ENCODE data around the gene MEGF6. TPM values are rescaled to one million over a fixed set of nuclear protein-coding genes. Genes with fewer than 3 reads are reported as not detected.
"Not testable (repeated sequence)": the region's sequence is repeated elsewhere in the genome, so short reads cannot be mapped to it uniquely, and the experiment has no call there.

The MEGF6 gene
- total and polyA plus RNA-seq, 7 donors: 0.67 to 5.5 (median 3.7) TPM

DNA sequence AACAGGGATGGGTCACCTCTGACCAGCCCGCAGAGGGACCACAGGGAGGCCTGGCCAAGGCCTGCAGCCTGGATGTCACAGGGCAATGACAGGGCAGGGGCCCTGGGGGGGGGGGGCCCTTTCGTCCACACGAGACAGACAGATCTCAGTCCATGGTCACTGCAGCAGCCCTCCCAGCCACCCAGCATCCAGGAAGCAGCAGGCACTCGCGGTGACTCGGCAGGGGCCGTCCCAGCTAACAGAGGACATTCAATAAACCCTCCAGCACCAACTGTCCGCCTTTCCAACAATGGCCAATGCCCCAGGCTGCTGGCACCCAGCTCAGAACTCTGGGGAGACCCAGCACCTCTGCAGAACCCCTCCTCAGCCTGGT, 32.9 kb downstream of the MEGF6 start:
- peaks cover 0 to 31% (median 2%) of the 10 kb centered on the region in 3 donors for H3K27me3 ChIP-seq (ENCODE audit: insufficient read depth in 3 of 3, low read length in 2 of 3)
- no peak overlapping the region for H3K27ac ChIP-seq
- no peaks in the 10 kb centered on the region for H3K36me3 ChIP-seq (ENCODE audit: insufficient read depth in 1 of 2, low read depth in 1 of 2)
- intact Hi-C loops (cut with DNase I): no loop called here
- no peaks in the 10 kb centered on the region for H3K4me1 ChIP-seq
- DNase-seq (no peak), ATAC-seq (peak in 2 of 4 donors; percentile 5 to 8)
- TF ChIP-seq, protein P1, sequence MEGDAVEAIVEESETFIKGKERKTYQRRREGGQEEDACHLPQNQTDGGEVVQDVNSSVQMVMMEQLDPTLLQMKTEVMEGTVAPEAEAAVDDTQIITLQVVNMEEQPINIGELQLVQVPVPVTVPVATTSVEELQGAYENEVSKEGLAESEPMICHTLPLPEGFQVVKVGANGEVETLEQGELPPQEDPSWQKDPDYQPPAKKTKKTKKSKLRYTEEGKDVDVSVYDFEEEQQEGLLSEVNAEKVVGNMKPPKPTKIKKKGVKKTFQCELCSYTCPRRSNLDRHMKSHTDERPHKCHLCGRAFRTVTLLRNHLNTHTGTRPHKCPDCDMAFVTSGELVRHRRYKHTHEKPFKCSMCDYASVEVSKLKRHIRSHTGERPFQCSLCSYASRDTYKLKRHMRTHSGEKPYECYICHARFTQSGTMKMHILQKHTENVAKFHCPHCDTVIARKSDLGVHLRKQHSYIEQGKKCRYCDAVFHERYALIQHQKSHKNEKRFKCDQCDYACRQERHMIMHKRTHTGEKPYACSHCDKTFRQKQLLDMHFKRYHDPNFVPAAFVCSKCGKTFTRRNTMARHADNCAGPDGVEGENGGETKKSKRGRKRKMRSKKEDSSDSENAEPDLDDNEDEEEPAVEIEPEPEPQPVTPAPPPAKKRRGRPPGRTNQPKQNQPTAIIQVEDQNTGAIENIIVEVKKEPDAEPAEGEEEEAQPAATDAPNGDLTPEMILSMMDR (IDR thresholded peaks at IDR 0.05): no peak
- no peaks in the 10 kb centered on the region for H3K9me3 ChIP-seq
- 35 to 62% (median 41%) methylated on average over 8 of the region's 8 CpGs for WGBS, 3 donors
- no peak overlapping the region for H3K4me3 ChIP-seq

DNA sequence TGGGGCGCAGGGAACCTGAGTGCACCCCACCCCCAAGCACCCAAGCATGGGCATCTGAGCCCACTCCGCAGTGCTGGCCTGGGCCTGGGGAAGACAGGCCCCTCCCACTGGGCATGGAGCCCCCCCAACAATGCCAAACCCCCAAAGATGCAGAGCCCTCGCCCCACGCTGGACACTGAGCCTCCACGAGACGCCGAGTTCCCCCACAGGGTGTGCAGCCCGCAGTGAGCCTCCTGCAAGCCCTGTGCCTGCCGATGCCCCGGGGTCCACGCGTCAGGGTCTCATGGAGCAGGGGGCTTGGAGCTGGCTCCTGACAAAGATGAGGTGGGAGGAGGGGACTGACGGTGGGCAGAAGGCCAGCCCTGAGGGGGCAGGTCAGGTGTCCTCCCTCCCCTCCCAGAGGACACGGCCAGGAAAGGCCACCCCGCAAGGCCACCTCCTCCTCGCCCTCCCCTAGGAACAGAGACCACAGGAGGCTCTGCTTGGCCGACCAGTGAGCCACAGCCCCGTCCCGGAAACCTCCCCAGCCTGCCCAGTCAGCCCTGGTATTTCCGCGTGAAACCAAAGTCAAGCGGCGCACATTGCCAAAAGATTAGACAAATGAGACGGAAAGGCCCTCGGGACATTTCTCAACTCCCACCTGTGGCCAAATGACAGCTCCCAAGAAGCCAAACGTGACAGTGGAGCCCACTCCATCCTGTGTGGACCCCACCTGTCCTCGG, 33.4 kb downstream of the MEGF6 start:
- DNase-seq (no peak), ATAC-seq (peak; percentile 53 to 72 (median 56))
- no peaks in the 10 kb centered on the region for H3K4me1 ChIP-seq
- 35 to 49% (median 36%) methylated on average over 24 to 27 of the region's 27 CpGs for WGBS, 3 donors
- intact Hi-C loops (cut with DNase I): no loop called here
- TF ChIP-seq, protein P1 (IDR thresholded peaks at IDR 0.05): no peak
- no peaks in the 10 kb centered on the region for H3K36me3 ChIP-seq (ENCODE audit: insufficient read depth in 1 of 2, low read depth in 1 of 2)
- no peak overlapping the region for H3K4me3 ChIP-seq
- H3K27ac ChIP-seq: no peak overlapping the region
- no peaks in the 10 kb centered on the region for H3K9me3 ChIP-seq
- peaks cover 0 to 29% (median 2%) of the 10 kb centered on the region in 3 donors for H3K27me3 ChIP-seq (ENCODE audit: insufficient read depth in 3 of 3, low read length in 2 of 3)

DNA sequence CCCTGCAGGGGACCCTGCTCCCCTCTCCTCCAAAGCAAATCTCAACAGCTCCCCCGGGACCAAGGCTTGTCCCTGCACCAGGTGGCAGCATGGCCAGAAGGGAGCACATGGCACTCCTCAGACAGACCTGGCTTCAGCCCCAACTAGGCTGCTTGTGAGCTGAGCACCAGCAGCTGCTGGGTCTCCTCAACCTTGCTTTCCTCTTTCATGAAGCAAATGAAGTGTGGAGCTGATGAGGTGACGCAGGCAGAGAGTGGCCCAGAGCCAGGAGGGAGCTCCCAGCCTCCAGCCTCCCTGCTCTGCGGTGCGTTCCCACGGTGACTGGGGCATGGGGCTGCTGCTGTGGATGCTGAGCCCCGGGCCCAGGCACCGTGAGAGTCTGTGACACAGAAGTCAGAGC, 34.0 kb downstream of the MEGF6 start:
- H3K4me3 ChIP-seq: no peak overlapping the region
- 28 to 38% (median 32%) methylated on average over 7 of the region's 7 CpGs for WGBS, 3 donors
- TF ChIP-seq, protein P1 (IDR thresholded peaks at IDR 0.05): no peak
- H3K9me3 ChIP-seq: no peaks in the 10 kb centered on the region
- intact Hi-C loops (cut with DNase I): no loop called here
- DNase-seq (no peak), ATAC-seq (peak in 3 of 4 donors; percentile 13 to 35 (median 21))
- H3K4me1 ChIP-seq: no peaks in the 10 kb centered on the region
- no peak overlapping the region for H3K27ac ChIP-seq
- H3K36me3 ChIP-seq (ENCODE audit: insufficient read depth in 1 of 2, low read depth in 1 of 2): no peaks in the 10 kb centered on the region
- H3K27me3 ChIP-seq (ENCODE audit: insufficient read depth in 3 of 3, low read length in 2 of 3): peaks cover 0 to 27% (median 2%) of the 10 kb centered on the region in 3 donors

DNA sequence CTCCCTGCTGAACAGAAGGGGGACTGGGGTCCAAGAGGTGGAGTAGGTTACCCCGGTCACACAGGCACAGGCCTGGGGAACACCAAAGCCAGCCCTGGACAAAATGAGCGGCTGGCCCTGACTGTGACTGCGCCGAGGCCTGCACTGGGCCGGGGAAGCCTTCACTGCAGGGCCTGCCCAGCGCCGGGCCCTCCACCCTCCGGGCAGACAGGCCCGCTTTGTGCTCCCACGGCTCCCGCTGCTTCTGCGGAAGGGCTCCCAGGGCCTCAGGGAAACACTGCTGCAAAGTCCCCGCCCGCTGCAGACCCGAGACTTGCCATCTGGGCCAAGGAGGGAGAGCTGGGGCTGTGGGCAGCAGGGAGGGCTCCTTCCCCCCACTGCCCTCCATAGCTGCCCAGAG, 35.3 kb downstream of the MEGF6 start:
- 94 to 95% (median 95%) methylated on average over 15 of the region's 15 CpGs for WGBS, 3 donors
- no peaks in the 10 kb centered on the region for H3K9me3 ChIP-seq
- H3K27me3 ChIP-seq (ENCODE audit: insufficient read depth in 3 of 3, low read length in 2 of 3): peaks cover 0 to 26% (median 2%) of the 10 kb centered on the region in 3 donors
- TF ChIP-seq, protein P1 (IDR thresholded peaks at IDR 0.05): no peak
- H3K4me3 ChIP-seq: no peak overlapping the region
- no peaks in the 10 kb centered on the region for H3K4me1 ChIP-seq
- intact Hi-C loops (cut with DNase I): no loop called here
- ATAC-seq (no peak), DNase-seq (no peak)
- H3K36me3 ChIP-seq (ENCODE audit: insufficient read depth in 1 of 2, low read depth in 1 of 2): no peaks in the 10 kb centered on the region
- H3K27ac ChIP-seq: no peak overlapping the region

DNA sequence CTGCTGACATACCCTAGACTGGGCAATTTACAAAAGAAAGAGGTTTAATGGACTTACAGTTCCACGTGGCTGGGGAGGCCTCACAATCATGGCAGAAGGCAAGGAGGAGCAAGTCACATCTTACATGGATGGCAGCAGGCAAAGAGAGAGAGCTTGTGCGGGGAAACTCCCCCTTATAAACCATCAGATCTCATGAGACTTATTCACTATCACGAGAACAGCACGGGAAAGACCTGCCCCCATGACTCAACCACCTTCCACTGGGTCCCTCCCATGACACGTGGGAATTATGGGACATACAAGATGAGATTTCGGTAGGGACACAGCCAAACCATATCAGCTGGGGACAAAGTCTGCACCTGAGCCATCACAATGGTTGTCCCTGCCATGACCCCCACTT, 35.8 kb downstream of the MEGF6 start:
- H3K36me3 ChIP-seq (ENCODE audit: insufficient read depth in 1 of 2, low read depth in 1 of 2); intact Hi-C loops (cut with DNase I); DNase-seq; H3K4me1 ChIP-seq; H3K4me3 ChIP-seq; ATAC-seq; H3K27ac ChIP-seq; H3K9me3 ChIP-seq: not testable (repeated sequence)
- WGBS, 3 donors: 84 to 89% (median 88%) methylated on average over 6 of the region's 6 CpGs
- peaks cover 0 to 22% (median 2%) of the 10 kb centered on the region in 3 donors for H3K27me3 ChIP-seq (ENCODE audit: insufficient read depth in 3 of 3, low read length in 2 of 3)
